Testis (tissue), 2 donors: ENCODE data around the gene RS1.

Experiments
- POLR2A ChIP-seq: fragments of 450-650 bp; IDR thresholded peaks from one replicate; pipeline ENCODE4 v1.6.1; 2017; ENCODE audit warnings: antibody characterized with exemption, mild to moderate bottlenecking, moderate library complexity
- TF ChIP-seq, protein P1 (sequence below), 3 experiments: fragments of 450-650 bp in 2 of 3; fragments of 200-600 bp in 1 of 3; sonication (generic) in 1 of 3; IDR thresholded peaks; one replicate each; pipeline ENCODE4 v1.5.1; 2016 to 2019; ENCODE audit warnings: antibody characterized with exemption in 3 of 3, mild to moderate bottlenecking in 2 of 3, moderate library complexity in 1 of 3

GRCh38 chrX:18691431-18691830 is 19.5 kb upstream of the RS1 start:
- no peak for TF ChIP-seq POLR2A
- TF ChIP-seq, protein P1, sequence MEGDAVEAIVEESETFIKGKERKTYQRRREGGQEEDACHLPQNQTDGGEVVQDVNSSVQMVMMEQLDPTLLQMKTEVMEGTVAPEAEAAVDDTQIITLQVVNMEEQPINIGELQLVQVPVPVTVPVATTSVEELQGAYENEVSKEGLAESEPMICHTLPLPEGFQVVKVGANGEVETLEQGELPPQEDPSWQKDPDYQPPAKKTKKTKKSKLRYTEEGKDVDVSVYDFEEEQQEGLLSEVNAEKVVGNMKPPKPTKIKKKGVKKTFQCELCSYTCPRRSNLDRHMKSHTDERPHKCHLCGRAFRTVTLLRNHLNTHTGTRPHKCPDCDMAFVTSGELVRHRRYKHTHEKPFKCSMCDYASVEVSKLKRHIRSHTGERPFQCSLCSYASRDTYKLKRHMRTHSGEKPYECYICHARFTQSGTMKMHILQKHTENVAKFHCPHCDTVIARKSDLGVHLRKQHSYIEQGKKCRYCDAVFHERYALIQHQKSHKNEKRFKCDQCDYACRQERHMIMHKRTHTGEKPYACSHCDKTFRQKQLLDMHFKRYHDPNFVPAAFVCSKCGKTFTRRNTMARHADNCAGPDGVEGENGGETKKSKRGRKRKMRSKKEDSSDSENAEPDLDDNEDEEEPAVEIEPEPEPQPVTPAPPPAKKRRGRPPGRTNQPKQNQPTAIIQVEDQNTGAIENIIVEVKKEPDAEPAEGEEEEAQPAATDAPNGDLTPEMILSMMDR (IDR thresholded peaks at IDR 0.05): no peak
